Jurkat, Clone E6-1 (cell line): Measurements from ENCODE around the gene SDK2.

Source experiments
- DNase-seq: peaks from one replicate; pipeline ENCODE4 v3.0.0-alpha.2; 2011; ENCODE audit warnings: low read depth, low spot score
- H3K4me3 ChIP-seq: 2 replicates; pipeline ENCODE4 v1.5.1; 2011; ENCODE audit warnings: mild to moderate bottlenecking, low read length, control low read depth, moderate library complexity

SDK2 gene

GRCh38 chr17:73616873-73617404 lies 27.3 kb downstream of the SDK2 start:
- H3K4me3 ChIP-seq, result no peak overlapping the region
- DNase-seq, result no peak

GRCh38 chr17:73616120-73616872 lies 27.9 kb downstream of the SDK2 start:
- DNase-seq, result no peak
- H3K4me3 ChIP-seq, result no peak overlapping the region

- H3K4me3 ChIP-seq, result no peak overlapping the region
- DNase-seq, result no peak
Observed at GRCh38 chr17:73614256-73614655, 30.0 kb downstream of the SDK2 start.

- no peak overlapping the region for H3K4me3 ChIP-seq
- no peak for DNase-seq
Observed at GRCh38 chr17:73613271-73614233, 30.7 kb downstream of the SDK2 start.

GRCh38 chr17:73612031-73612472 lies 32.2 kb downstream of the SDK2 start:
- no peak for DNase-seq
- H3K4me3 ChIP-seq, result no peak overlapping the region

- no peak for DNase-seq
- no peak overlapping the region for H3K4me3 ChIP-seq
Observed at GRCh38 chr17:73611630-73612029, 32.6 kb downstream of the SDK2 start.

GRCh38 chr17:73610331-73610911 lies 33.8 kb downstream of the SDK2 start:
- no peak overlapping the region for H3K4me3 ChIP-seq
- no peak for DNase-seq

- H3K4me3 ChIP-seq, result no peak overlapping the region
Observed at GRCh38 chr17:73609758-73610157, 34.5 kb downstream of the SDK2 start.

GRCh38 chr17:73609060-73609459 lies 35.2 kb downstream of the SDK2 start:
- H3K4me3 ChIP-seq, result no peak overlapping the region
- no peak for DNase-seq

More at GRCh38 chr17:73609758-73610157, 34.5 kb downstream of the SDK2 start:
- no peak for DNase-seq

- no peak overlapping the region for H3K4me3 ChIP-seq
- DNase-seq, result no peak
Observed at GRCh38 chr17:73605444-73605843, 38.8 kb downstream of the SDK2 start.

- no peak overlapping the region for H3K4me3 ChIP-seq
- DNase-seq, result no peak
Observed at GRCh38 chr17:73604476-73604875, 39.8 kb downstream of the SDK2 start.

- no peak overlapping the region for H3K4me3 ChIP-seq
- DNase-seq, result no peak
Observed at GRCh38 chr17:73603971-73604370, 40.3 kb downstream of the SDK2 start.

GRCh38 chr17:73600103-73600871 lies 44.0 kb downstream of the SDK2 start:
- H3K4me3 ChIP-seq, result no peak overlapping the region
- no peak for DNase-seq

GRCh38 chr17:73599599-73599998 lies 44.6 kb downstream of the SDK2 start:
- DNase-seq, result no peak
- no peak overlapping the region for H3K4me3 ChIP-seq

GRCh38 chr17:73598212-73598611 lies 46.0 kb downstream of the SDK2 start:
- DNase-seq, result no peak
- H3K4me3 ChIP-seq, result no peak overlapping the region

GRCh38 chr17:73595931-73596330 lies 48.3 kb downstream of the SDK2 start:
- DNase-seq, result no peak
- no peak overlapping the region for H3K4me3 ChIP-seq

- DNase-seq, result no peak
- H3K4me3 ChIP-seq, result no peak overlapping the region
Observed at GRCh38 chr17:73595479-73595878, 48.8 kb downstream of the SDK2 start.

- DNase-seq, result no peak
- H3K4me3 ChIP-seq, result no peak overlapping the region
Observed at GRCh38 chr17:73595068-73595467, 49.2 kb downstream of the SDK2 start.

- no peak for DNase-seq
- no peak overlapping the region for H3K4me3 ChIP-seq
Observed at GRCh38 chr17:73594598-73594997, 49.6 kb downstream of the SDK2 start.
